Hepatocyte (in vitro differentiated cells): ENCODE data around the gene MAN2A1. TPM values are rescaled to one million over a fixed set of nuclear protein-coding genes. Genes with fewer than 3 reads are reported as not detected.

Experiments used
- DNase-seq: peaks from one replicate; pipeline ENCODE4 v3.0.0-alpha.2; 2016; ENCODE audit warnings: low spot score
- H2AFZ ChIP-seq: fragments of 200-600 bp; sonication (generic); 2 replicates; pipeline ENCODE4 v1.6.0; 2016; ENCODE audit warnings: antibody characterized with exemption, mild to moderate bottlenecking
- H3K27ac ChIP-seq: fragments of 200-600 bp; sonication (generic); 2 replicates; pipeline ENCODE4 v1.5.1; 2016; ENCODE audit warnings: mild to moderate bottlenecking
- H3K27me3 ChIP-seq: fragments of 200-600 bp; sonication (generic); 2 replicates; pipeline ENCODE4 v1.6.1; 2016
- H3K36me3 ChIP-seq: fragments of 200-600 bp; sonication (generic); replicated peaks from 2 replicates; pipeline ENCODE4 v1.5.1; 2016; ENCODE audit warnings: low read depth; ENCODE audit not compliant: insufficient read depth
- H3K4me1 ChIP-seq: fragments of 200-600 bp; sonication (generic); 2 replicates; pipeline ENCODE4 v1.5.1; 2016; ENCODE audit warnings: mild to moderate bottlenecking, moderate library complexity; ENCODE audit not compliant: insufficient read depth
- H3K4me2 ChIP-seq: fragments of 200-600 bp; sonication (generic); 2 replicates; pipeline ENCODE4 v1.6.0; 2016
- H3K4me3 ChIP-seq: fragments of 200-600 bp; sonication (generic); 2 replicates; pipeline ENCODE4 v1.5.1; 2016; ENCODE audit warnings: mild to moderate bottlenecking
- H3K79me2 ChIP-seq: fragments of 200-600 bp; sonication (generic); 2 replicates; pipeline ENCODE4 v1.6.0; 2017; ENCODE audit warnings: mild to moderate bottlenecking
- H3K9me2 ChIP-seq: fragments of 200-600 bp; sonication (generic); replicated peaks from 2 replicates; pipeline ENCODE4 v1.6.0; 2017; ENCODE audit warnings: mild to moderate bottlenecking; ENCODE audit not compliant: insufficient read depth
- H3K9me3 ChIP-seq: fragments of 200-600 bp; sonication (generic); 2 replicates; pipeline ENCODE4 v1.5.1; 2016; ENCODE audit warnings: low read depth, mild to moderate bottlenecking
- H4K20me1 ChIP-seq: fragments of 200-600 bp; sonication (generic); 2 replicates; pipeline ENCODE4 v1.6.0; 2016; ENCODE audit warnings: mild to moderate bottlenecking; ENCODE audit not compliant: insufficient read depth, poor library complexity, severe bottlenecking
- EZH2 ChIP-seq: fragments of 200-600 bp; sonication (generic); IDR thresholded peaks from 2 replicates; pipeline ENCODE4 v1.6.1; 2016; ENCODE audit warnings: antibody characterized with exemption, mild to moderate bottlenecking, borderline replicate concordance
- EZH2phosphoT487 ChIP-seq: fragments of 200-600 bp; sonication (generic); IDR thresholded peaks from one replicate; pipeline ENCODE4 v1.6.1; 2018; ENCODE audit warnings: antibody characterized with exemption, mild to moderate bottlenecking, low read depth, moderate library complexity; ENCODE audit not compliant: unreplicated experiment, severe bottlenecking
- WGBS: methylation state at CpG from one replicate; pipeline ENCODE4 v1.1.6; 2016; ENCODE audit warnings: low lambda C conversion rate; ENCODE audit errors: missing lambda C conversion rate; 5-methylcytosine and 5-hydroxymethylcytosine counted together
- polyA plus RNA-seq: library from polyadenylated mRNA; unstranded; fragments of >200 nt; fragmentation: Nextera tagmentation; extraction: Ambion mirVana; gene quantifications from 2 replicates; pipeline ENCODE4 v1.2.1, GENCODE V29; 2016
- total RNA-seq: library from RNA; depleted of rRNA; stranded (reverse); fragments of >200 nt; gene quantifications from 2 replicates; pipeline ENCODE4 v1.2.3, GENCODE V29; 2014
- TF ChIP-seq, protein P1 (sequence below): fragments of 200-600 bp; sonication (generic); IDR thresholded peaks from 2 replicates; pipeline ENCODE4 v1.5.1; 2016; ENCODE audit warnings: antibody characterized with exemption, mild to moderate bottlenecking; ENCODE audit not compliant: poor library complexity

MAN2A1 gene
- total and polyA plus RNA-seq, 2 experiments from 2014 or later, result 31.5 to 150 TPM

- Histone ChIP-seq H3K9me2 (no peaks in the 10 kb centered on the region), H3K9me3 (no peaks in the 10 kb centered on the region), H3K27ac (no peak overlapping the region), H3K4me3 (no peak overlapping the region), H4K20me1 (peaks cover 24% of the 10 kb centered on the region), H2AFZ (no peak overlapping the region), H3K4me1 (peaks cover 24% of the 10 kb centered on the region), H3K4me2 (no peak overlapping the region), H3K27me3 (no peaks in the 10 kb centered on the region), H3K79me2 (peaks cover 98% of the 10 kb centered on the region), H3K36me3 (no peaks in the 10 kb centered on the region)
- TF ChIP-seq, protein P1, sequence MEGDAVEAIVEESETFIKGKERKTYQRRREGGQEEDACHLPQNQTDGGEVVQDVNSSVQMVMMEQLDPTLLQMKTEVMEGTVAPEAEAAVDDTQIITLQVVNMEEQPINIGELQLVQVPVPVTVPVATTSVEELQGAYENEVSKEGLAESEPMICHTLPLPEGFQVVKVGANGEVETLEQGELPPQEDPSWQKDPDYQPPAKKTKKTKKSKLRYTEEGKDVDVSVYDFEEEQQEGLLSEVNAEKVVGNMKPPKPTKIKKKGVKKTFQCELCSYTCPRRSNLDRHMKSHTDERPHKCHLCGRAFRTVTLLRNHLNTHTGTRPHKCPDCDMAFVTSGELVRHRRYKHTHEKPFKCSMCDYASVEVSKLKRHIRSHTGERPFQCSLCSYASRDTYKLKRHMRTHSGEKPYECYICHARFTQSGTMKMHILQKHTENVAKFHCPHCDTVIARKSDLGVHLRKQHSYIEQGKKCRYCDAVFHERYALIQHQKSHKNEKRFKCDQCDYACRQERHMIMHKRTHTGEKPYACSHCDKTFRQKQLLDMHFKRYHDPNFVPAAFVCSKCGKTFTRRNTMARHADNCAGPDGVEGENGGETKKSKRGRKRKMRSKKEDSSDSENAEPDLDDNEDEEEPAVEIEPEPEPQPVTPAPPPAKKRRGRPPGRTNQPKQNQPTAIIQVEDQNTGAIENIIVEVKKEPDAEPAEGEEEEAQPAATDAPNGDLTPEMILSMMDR, result no peak
- TF ChIP-seq EZH2, result no peak
- no peak for TF ChIP-seq EZH2phosphoT487
- WGBS, result 88% methylated on average over 1 of the region's 1 CpG
- no peak for DNase-seq
Observed at GRCh38 chr5:109706095-109706494, 16.4 kb downstream of the MAN2A1 start.

- no peak for TF ChIP-seq EZH2
- no peak for TF ChIP-seq EZH2phosphoT487
- TF ChIP-seq, protein P1, result no peak
- Histone ChIP-seq H4K20me1 (peaks cover 14% of the 10 kb centered on the region), H3K4me2 (peak overlapping the region; percentile 56), H3K79me2 (peaks cover 98% of the 10 kb centered on the region), H3K36me3 (no peaks in the 10 kb centered on the region), H3K4me3 (no peak overlapping the region), H3K4me1 (peaks cover 18% of the 10 kb centered on the region), H2AFZ (no peak overlapping the region), H3K9me2 (no peaks in the 10 kb centered on the region), H3K9me3 (no peaks in the 10 kb centered on the region), H3K27me3 (no peaks in the 10 kb centered on the region), H3K27ac (peak overlapping the region; percentile 82)
- WGBS, result 41% methylated on average over 2 of the region's 2 CpGs
- no peak for DNase-seq
Observed at GRCh38 chr5:109707531-109707930, 17.8 kb downstream of the MAN2A1 start.

GRCh38 chr5:109708813-109709212, 19.1 kb downstream of the MAN2A1 start:
- Histone ChIP-seq H3K4me2 (peak overlapping the region; percentile 56), H3K79me2 (peaks cover 98% of the 10 kb centered on the region), H3K36me3 (no peaks in the 10 kb centered on the region), H3K9me2 (no peaks in the 10 kb centered on the region), H3K4me3 (no peak overlapping the region), H4K20me1 (peaks cover 7% of the 10 kb centered on the region), H3K4me1 (peaks cover 18% of the 10 kb centered on the region), H2AFZ (no peak overlapping the region), H3K9me3 (no peaks in the 10 kb centered on the region), H3K27ac (peak overlapping the region; percentile 26), H3K27me3 (no peaks in the 10 kb centered on the region)
- TF ChIP-seq EZH2 (no peak), EZH2phosphoT487 (no peak)
- TF ChIP-seq, protein P1, result no peak
- whole genome bisulfite sequencing, result 92% methylated on average over 2 of the region's 2 CpGs
- no peak for DNase-seq

- H3K36me3 ChIP-seq, result no peaks in the 10 kb centered on the region
- no peak overlapping the region for H2AFZ ChIP-seq
- H3K4me2 ChIP-seq, result peak overlapping the region; percentile 56
- H3K27ac ChIP-seq, result peak overlapping the region; percentile 30
- DNase-seq, result peak; percentile 26
- no peaks in the 10 kb centered on the region for H3K9me2 ChIP-seq
- H3K27me3 ChIP-seq, result no peaks in the 10 kb centered on the region
- H4K20me1 ChIP-seq, result peaks cover 5% of the 10 kb centered on the region
- no peak overlapping the region for H3K4me3 ChIP-seq
- 77% methylated on average over 5 of the region's 5 CpGs for WGBS
- H3K79me2 ChIP-seq, result peaks cover 98% of the 10 kb centered on the region
- TF ChIP-seq EZH2, result no peak
- TF ChIP-seq, protein P1, result no peak
- no peak for TF ChIP-seq EZH2phosphoT487
- H3K4me1 ChIP-seq, result peaks cover 18% of the 10 kb centered on the region
- no peaks in the 10 kb centered on the region for H3K9me3 ChIP-seq
Observed at GRCh38 chr5:109709225-109709624, 19.5 kb downstream of the MAN2A1 start.
